NCI-H2107 treated with DMSO at 0.1 percent for 48 hours (cell line): ENCODE measurements around the gene TMEM217.
"Not testable (repeated sequence)": the region's sequence is repeated elsewhere in the genome, so short reads cannot be mapped to it uniquely, and the experiment has no call there.

Experiments
- DNase-seq: peaks from one replicate; lab custom pipeline; 2025; ENCODE audit not compliant: unreplicated experiment; lab: John Stamatoyannopoulos, UW

TMEM217 gene

DNA sequence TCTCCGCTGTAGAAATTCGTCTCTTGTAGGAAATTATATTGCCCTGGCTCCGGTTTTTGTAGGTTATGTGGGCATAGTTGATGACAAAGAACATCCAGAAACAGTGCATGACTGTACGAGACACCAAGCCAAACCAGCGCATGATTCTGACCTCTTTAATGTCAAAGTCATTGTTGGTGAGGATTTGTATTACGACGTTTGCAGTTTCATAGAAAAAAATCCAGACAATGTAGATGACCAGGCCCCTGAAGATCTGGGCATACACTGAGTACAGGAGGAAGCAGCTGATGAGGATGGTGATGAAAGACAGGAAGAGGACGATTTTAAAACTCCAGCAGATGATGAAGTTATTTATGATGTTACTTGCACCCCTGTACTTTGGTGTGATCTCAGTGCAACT, 39.4 kb downstream of the TMEM217 start:
- no peak for DNase-seq

DNA sequence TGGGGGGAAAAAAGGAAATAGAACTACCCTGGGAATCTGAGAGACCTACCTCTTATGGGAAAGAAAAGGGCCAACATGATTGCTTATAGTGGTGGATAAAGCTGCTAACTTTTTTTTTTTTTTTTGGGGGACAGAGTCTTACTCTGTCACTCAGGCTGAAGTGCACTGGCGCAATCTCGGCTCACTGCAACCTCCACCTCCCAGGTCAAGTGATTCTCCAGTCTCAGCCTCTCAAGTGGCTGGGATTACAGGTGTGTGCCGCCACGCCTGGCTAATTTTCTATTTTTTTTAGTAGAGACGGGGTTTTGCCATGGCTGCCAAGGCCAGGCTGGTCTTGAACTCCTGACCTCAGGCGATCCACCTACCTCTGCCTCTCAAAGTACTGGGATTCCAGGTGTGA, 39.9 kb downstream of the TMEM217 start:
- no peak for DNase-seq

DNA sequence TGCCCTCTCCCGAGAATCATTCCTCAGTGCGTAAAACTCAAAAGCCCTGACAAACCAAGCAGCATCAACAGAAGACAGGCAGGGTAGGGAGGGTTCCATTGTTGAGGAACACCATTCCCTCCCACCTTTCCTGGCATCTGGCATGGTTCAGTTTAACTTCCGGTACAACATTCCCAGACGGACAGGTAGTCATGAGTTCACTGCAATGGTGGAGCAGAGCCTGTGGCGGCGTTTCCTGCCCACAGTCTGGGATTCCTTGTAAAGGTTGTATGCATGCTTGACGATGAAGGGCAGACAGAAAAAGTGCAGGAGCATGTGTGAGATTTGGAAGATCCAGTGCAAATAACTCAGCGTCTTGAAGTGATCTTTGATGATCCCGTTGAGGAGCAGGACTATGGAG, 45.7 kb downstream of the TMEM217 start:
- no peak for DNase-seq

DNA sequence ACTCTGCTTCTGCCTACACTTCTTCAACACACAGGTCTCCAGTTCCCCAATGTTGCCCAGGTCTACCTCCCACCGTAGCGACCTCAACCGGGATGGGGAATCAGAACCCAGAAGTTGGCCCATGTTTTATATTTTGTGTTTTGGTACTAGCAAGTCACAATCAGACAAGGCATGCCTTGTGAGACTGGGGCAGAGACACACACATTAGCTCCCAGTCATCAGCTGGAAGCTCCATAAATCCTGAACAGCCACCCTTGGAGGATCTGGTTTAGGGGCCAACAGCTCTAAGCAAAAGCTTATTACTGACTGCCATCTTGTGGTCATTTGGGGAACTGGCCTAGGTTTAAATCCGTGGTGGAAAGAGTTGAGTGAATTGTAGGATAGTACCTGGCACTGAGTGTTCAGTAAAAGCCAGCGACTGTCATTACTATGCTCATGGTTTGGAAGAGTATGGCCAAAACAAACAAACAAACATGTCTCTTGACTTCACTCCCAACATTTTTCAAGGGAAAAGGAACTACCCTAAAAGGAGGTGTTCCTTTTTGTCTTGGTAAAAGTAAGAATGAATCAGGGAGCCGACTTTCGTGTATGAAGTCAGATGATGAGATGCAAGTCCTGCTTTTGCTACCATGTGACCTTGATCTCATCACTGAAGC, 47.5 kb downstream of the TMEM217 start:
- DNase-seq = peak; percentile 79

DNA sequence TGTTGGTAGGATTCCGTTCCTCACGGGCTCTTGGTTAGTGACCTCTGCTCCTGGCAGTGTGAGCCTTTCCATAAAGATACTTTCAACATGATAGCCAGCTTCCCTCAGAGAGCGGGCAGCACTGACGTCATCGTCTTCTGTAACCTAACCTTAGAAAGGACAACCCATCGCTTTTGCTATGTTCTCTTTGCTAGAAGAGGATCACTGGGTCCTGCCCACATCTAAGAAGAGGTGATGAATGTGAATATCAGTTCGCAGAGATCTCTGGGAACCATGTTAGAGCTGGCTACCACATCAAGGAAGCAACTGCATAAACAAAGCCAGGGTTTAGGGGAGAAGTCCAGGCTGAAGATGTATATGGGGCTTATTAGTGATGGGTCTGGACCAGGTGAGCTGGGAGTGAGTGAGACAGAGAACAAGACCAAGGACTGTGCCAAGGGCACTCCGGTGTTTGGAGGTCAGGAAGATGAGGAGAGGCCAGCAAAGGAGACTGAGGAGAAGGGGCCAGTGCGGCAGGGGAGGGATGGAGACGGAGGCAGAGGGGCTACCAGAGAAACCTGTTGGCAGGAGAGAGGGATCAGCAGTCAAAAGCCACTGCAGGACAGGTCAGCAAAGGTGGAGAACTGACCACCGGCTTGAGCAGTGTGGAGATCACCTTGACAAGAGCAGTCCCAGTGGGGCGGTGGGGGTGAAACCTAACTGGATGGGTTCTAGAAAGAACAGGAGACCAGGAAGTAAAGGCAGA, 48.3 kb downstream of the TMEM217 start:
- no peak for DNase-seq

DNA sequence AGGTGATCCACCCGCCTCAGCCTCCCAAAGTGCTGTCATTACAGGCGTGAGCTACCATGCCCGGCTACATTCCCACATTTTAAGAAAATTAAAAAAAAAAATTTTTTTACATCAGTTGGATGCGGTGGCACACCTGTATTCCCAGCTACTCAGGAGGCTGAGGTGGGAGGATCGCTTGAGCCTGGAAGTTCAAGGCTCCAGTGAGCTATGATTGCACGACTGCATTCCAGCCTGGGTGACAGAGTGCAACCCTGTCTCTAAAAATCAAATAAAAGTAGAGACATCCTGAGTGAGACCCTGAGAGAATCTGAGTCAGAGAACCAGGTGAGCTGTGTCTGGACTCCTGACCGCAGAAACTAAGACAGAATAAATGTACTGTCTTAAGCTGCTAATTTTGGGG, 49.2 kb downstream of the TMEM217 start:
- no peak for DNase-seq

DNA sequence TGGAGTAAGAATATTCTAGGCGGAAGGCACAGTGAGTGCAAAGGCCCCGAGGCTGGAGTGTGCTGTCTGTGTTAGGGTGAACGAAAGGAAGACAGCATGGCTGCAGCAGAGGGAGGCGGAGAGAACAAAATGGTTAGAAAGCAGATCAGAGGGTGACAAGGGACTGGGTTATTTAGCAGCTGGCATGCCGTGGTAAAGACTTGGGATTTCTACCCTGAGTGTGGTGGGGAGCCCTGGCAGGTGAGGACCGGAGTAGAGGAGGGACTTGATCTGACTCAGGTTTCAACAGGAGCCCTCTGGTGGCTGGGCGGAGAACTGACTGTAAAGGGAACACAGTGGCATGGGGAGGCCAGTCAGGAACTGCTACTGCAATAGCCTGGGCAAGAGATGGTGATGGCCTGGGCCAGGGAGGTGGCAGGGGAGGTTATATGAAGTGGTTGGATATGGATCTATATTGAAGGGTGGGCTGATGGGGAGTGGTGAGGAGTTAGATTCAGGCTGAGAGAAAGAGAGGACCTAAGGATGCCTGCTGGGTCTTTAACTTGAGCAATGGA, 50.0 kb downstream of the TMEM217 start:
- DNase-seq = peak; percentile 57

DNA sequence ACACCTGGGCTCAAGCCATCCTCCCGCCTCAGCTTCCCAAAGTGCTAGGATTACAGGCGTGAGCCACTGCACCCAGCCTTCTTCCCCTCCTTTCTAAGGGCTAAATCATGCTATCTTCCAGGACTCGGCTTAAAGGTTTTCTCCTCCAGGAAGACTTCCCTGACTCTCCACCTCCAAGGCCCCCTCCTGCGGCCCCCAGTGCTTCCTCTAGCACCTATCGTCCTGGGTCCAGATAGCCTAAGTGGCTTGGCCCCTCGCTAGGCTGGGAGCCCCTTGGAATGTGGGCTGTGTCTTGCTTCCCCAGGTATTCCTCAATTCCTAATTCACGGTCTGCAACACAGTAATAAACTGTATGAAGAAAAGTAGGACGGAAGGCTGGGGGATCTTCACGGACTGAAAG, 51.3 kb downstream of the TMEM217 start:
- no peak for DNase-seq

DNA sequence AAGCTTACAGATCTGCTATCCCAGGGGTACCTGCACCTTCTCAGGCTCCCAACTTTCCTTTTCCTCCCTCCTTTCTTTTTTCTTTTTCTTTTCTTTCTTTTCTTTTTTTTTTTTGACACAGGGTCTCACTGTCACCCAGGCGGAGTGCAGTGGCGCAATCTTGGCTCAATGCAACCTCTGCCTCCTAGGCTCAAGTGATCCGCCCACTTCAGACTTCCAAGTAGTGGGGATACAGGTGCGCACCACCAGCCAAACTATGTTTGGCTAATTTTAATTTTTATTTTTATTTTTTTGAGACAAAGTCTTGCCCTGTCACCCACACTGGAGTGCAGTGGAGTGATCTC, 52.0 kb downstream of the TMEM217 start:
- DNase-seq = no peak

DNA sequence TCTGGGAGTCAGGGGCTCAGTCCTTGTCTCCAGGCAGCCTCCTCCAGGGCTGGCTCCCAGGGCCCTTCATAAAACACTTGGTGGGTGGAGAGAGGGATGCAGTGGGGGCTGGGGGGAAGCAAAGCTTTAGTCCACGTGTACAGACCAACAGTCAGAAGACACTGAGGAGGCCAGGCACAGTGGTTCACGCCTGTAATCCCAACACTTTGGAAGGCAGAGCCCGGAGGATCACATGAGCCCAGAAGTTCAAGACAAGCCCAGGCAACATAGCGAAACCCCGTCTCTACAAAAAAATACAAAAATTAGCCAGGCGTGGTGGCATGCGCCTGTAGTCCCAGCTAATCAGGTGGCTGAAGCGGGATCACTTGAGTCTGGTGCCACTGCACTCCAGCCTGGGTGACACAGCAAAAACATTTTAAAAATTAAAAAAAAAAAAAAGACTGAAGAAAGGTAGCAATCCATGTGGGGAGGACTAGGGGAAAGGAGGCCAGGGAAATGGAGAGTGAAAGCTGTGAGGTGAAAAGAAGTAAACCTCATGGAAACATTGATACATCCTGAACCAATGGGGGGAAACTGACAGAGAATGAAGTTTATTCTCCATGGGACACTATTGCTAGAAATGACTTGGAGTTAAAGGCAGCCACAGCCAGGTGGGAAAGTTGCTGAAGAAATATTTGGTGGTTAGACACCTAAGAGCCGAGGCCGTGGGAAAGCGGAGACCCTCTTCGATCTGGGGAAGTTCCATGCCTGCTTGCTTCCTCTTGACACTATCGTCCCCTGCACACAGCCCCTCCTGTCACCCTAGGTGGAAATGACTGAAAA, 52.6 kb downstream of the TMEM217 start:
- no peak for DNase-seq

DNA sequence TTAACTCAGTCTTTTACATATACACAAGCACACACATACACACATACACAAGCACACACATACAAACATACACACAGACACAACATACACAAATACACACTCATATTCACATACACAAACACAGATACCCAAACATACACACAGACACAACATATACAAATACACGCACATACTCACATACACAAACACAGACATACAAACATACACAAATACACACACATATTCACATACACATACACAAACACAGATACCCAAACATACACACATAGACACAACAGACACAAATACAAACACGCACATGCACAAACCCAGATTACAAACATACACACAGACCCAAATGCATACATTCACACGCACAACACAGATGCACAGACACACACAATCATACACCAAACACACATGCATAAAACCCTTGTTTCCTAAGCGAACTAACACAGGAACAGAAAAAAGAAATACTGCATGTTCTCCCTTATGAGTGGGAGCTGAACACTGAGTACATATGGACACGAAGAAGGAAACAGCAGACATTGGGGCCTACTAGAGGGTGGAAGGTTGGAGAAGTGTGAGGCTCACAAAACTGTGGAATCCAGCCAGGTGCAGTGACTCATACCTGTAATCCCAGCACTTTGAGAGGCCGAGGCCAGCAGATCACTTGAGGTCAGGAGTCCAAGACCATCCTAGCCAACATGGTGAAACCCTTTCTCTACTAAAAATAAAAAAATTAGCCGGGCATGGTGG, 53.8 kb downstream of the TMEM217 start:
- DNase-seq = no peak

DNA sequence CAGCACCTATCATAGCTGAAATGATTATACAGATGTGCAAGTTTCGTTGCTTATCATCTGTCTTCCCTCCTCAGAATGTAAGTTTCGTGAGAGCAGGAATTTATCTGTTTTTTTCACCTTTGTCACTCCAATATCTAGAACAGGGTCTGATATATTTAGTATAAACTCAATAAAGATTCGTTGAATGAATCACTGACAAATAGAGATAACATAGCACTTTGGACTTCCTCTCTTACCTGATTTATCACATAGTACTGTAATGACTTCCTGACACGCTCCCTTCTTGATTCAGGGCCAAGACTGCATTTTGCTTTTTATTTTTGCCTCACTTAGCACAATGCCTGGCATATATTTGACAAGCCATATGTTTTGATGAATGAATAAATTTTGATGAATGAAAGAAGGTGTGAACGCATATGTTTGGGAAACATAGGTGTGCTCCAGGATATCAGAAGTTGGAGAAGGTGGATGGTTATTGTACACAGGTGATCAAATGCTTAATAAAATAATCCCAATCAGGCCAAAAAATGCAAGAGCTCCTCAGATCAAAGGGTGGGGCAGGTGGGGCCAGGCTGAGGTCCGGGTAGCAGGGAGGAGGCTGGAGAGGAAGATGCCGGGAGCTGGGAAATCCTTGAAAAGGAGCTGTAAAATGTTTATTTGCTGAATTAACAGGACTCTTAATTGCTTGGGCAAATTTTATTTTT, 55.0 kb downstream of the TMEM217 start:
- no peak for DNase-seq

DNA sequence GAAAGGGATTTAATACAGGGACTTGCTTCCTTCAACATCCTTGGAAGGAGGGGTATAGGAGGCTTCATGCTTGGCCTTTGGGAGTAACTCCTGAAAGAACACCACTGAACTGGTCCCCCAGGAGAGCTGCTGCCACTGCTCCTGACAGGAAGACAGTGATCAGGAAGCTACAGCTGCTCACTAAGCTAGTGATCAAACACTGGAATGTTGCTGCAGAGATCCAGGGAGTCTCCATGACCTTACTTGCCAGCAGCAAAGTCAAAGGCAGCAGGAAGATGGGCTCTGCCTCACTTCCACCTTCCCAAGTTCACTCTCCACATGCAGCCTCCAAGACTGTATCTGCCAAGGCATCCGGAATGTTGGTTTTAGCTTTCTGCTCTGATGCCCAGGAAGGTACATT, 56.2 kb downstream of the TMEM217 start:
- no peak for DNase-seq

DNA sequence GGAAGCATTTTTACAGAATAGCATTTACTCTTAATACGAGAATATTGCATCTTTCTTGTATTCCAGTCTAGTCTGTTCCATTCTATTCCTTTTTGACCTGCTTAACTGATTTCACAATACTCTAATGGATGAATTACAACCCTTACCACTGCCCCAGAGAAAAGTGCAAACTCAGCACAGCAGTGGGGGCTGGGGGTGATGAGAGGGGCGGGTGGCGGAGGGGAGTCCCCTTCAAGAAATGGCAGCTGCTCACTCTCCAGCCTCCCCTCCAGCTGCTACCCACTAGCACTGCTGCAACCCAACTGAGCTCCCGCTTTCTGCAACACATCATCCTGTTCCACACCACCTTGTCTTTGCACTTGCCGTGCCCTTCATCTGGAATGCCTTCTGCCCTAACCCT, 57.9 kb downstream of the TMEM217 start:
- no peak for DNase-seq

DNA sequence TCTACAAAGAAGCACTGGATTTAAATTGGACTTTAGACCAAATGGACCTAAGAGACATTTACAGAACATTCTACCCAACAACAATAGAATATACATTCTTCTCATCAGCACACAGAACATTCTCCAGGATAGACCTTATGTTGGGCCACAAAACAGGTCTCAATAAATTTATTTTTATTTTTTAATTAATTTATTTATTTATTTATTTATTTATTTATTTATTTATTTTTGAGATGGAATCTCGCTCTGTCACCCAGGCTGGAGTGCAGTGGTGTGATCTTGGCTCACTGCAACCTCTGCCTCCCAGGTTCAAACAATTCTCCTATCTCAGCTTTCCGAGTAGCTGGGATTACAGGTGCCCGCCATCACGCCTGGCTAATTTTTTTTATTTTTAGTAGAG, 61.5 kb downstream of the TMEM217 start:
- not testable (repeated sequence) for DNase-seq

DNA sequence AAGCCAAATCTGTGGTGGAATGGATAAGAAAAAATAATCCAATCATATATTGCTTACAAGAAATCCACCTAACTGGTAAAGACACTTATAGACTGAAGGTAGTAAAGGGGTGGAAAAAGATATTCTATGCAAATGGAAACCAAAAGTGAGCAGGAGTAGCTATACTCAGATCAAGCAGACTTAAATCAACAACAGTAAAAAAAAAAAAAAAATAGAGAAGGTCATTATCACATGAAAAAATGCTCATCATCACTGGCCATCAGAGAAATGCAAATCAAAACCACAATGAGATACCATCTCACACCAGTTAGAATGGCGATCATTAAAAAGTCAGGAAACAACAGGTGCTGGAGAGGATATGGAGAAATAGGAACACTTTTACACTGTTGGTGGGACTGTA, 63.1 kb downstream of the TMEM217 start:
- DNase-seq = not testable (repeated sequence)

DNA sequence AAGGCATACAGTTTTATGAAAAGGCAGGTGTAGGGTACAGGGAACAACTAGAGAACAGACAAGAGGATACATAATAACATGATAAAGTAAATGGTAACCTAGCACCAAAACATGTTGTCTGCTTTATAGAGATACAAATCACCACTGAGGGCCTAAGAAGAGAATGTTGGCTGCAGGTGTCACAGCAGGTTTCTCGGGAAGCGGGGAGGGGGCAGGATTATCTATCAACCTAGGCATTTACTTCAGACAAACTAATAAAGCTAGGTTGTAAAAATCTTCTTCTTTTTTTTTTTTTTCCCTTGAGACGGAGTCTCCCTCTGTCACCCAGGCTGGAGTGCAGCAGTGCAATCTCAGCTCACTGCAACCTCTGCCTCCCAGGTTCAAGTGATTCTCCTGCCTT, 65.3 kb downstream of the TMEM217 start:
- peak; percentile 33 for DNase-seq

DNA sequence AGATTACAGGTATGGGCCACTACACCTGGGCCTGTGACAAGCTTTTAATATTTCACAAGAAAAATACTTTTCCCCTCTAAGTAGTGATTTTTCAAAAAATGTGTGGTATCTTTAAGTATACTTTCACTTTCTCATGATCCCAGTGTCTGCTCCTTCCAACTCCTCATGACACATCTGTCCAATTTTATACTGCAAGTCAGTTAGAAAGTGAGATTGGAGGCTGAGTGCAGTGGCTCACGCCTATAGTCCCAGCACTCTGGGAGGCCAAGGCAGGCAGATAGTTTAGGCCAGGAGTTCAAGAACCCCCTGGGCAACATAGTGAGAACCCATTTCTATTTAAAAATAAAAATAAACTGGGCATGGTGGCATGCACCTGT, 67.8 kb downstream of the TMEM217 start:
- no peak for DNase-seq

DNA sequence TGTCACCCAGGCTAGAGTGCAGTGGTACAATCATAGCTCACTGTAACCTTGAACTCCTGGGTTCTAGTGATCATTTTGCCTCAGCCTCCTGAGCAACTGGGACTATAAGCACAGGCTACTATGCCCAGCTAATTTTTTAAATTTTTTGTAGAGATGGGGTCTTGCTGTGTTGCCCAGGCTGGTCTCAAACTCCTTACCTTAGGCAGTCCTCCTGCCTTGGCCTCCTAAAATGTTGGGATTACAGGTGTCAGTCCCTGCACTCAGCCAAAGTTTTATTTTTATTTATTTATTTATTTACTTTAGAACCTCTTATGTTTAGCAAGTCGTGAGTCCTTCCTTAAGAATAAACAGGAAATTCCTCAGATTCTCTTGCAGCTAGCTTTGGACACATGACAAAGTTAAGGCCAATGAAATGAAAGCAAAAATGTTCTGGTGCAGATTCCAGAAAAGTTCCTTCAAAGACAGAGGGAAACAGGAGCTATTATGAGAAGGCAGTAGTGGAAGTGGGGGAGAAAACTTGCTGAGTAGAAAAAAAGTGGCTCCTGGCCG, 68.9 kb downstream of the TMEM217 start:
- DNase-seq = no peak

DNA sequence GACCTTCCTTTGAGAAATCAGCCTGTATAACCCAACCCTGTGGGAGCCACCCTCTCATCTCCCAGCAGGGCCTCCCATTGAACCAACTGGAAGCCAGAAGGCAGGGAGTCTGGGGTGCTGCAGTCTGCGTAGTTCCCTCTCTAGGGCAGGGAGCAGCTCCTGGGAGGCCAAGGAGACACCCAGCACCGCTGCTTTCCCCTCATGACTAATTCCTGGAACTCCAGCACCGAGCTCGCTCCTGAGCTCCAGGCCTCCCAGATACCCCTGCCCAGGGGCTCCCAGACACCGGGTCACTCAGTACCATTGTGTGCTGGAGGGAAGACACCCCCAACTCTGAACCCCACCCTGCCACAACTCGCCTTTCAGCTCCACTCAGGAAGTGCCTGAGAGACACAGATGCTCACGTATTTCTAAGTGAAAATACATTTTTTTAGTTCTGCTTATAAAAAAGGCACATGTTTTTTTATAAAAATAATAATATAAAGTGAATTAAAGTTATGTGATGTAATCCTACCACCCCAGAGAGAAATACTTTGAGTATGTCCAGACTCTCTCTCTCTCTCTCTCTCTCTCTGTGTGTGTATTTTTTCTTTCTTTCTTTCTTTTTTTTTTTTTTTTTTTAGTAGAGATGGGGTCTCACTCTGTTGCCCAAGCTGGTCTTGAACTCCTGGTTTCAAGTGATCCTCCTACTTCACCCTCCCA, 70.5 kb downstream of the TMEM217 start:
- DNase-seq = no peak
